B cell (primary cell): ENCODE data around the gene FLYWCH2.

Experiments
- CTCF ChIP-seq: fragments of 200-600 bp; IDR thresholded peaks from one replicate; pipeline ENCODE4 v1.8.0; 2022; ENCODE audit warnings: antibody characterized with exemption, mild to moderate bottlenecking
- EZH2 ChIP-seq: IDR thresholded peaks from 2 replicates; pipeline ENCODE4 v1.6.1; 2012; ENCODE audit warnings: borderline replicate concordance, low read depth, mild to moderate bottlenecking, moderate library complexity, low read length; ENCODE audit not compliant: insufficient read depth, poor library complexity, severe bottlenecking

GRCh38 chr16:2858245-2859025 is 24.6 kb upstream of the FLYWCH2 start:
- TF ChIP-seq CTCF (no peak), EZH2 (no peak)
